Measurements from ENCODE around the gene TAAR5.
"Not testable (repeated sequence)": the region's sequence is repeated elsewhere in the genome, so short reads cannot be mapped to it uniquely, and the experiment has no call there.

Gene TAAR5, protein sequence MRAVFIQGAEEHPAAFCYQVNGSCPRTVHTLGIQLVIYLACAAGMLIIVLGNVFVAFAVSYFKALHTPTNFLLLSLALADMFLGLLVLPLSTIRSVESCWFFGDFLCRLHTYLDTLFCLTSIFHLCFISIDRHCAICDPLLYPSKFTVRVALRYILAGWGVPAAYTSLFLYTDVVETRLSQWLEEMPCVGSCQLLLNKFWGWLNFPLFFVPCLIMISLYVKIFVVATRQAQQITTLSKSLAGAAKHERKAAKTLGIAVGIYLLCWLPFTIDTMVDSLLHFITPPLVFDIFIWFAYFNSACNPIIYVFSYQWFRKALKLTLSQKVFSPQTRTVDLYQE

DNA sequence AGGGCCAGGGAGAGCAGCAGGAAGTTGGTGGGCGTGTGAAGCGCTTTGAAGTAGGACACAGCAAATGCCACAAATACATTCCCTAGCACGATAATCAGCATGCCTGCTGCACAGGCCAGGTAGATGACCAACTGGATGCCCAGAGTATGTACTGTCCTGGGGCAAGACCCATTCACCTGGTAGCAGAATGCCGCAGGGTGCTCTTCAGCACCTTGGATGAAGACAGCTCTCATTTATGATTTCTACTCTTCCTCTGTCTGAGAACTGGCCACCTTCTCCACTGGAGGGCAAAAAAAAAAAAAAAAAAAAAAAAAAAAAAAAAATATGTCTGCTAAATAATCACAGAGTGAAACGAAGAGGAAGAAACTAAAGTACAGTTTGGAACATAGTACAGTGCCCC, at the start of gene TAAR5:
TSS of gene TAAR5 (minus strand) at position 288 of the 400 bp plus-strand sequence. CDS start at position 233, 55 bp downstream.
- no peak within 1 kb of the TSS for H3K4me3 Mint-ChIP-seq
- H3K27me3 Mint-ChIP-seq, result peaks cover 25% of the 10 kb centered on the region
- no peaks in the 10 kb centered on the region for H3K36me3 Mint-ChIP-seq (ENCODE audit: low read depth)
- H3K9me3 Mint-ChIP-seq, result no peaks in the 10 kb centered on the region
- no peak within 1 kb of the TSS for H3K27ac Mint-ChIP-seq
- no peak for DNase-seq
- H3K4me1 Mint-ChIP-seq (ENCODE audit: low read depth), result no peaks in the 10 kb centered on the region

DNA sequence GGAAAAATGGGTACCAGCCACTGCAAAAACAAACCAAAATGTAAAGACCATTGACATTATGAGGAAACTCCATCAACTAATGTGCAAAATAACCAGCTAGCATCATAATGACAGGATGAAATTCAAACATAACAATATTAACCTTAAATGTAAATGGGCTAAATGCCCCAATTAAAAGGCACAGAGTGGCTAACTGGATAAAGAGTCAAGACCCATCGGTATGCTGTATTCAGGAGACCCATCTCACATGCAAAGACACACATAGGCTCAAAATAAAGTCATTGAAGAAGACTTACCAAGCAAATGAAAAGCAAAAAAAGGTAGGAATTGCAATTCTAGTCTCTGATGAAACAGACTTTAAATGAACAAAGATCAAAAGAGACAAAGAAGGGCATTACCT, 47.6 kb upstream of the TAAR5 start:
- not testable (repeated sequence) for H3K27ac Mint-ChIP-seq; H3K36me3 Mint-ChIP-seq (ENCODE audit: low read depth); H3K9me3 Mint-ChIP-seq; H3K4me3 Mint-ChIP-seq; H3K4me1 Mint-ChIP-seq (ENCODE audit: low read depth); DNase-seq
- H3K27me3 Mint-ChIP-seq, result peaks cover 40% of the 10 kb centered on the region

DNA sequence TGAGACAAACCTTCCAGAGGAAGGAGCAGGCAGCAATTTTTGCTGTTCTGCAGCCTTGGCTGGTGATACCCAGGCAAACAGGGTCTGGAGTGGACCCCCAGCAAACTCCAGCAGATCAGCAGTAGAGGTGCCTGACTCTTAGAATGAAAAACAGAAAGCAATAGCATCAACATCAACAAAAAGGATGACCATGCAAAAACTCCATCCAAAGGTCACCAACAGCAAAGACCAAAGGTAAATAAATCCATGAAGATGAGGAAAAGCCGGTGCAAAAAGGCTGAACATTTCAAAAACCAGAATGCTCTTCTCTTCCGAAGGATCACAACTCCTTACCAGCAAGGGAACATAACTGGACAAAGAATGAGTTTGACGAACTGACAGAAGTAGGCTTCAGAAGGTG, 46.4 kb upstream of the TAAR5 start:
- H3K4me3 Mint-ChIP-seq; DNase-seq; H3K9me3 Mint-ChIP-seq; H3K27ac Mint-ChIP-seq; H3K36me3 Mint-ChIP-seq (ENCODE audit: low read depth); H3K4me1 Mint-ChIP-seq (ENCODE audit: low read depth): not testable (repeated sequence)
- peaks cover 40% of the 10 kb centered on the region for H3K27me3 Mint-ChIP-seq

DNA sequence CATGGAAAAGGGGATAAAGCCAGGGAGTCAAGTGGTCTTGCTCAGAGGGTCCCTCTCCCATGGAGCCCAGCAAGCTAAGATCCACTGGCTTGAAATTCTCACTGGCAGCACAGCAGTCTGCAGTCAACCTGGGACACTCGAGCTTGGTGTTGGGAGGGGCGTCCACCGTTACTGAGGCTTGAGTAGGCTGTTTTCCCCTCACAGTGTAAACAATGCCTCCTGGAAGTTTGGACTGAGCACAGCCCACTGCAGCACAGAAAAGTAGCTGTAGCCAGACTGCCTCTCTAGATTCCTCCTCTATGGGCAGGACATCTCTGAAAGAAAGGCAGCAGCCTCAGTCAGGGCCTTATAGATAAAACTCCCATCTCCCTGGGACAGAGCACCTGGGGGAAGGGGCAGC, 45.7 kb upstream of the TAAR5 start:
- H3K27me3 Mint-ChIP-seq, result peaks cover 40% of the 10 kb centered on the region
- not testable (repeated sequence) for DNase-seq; H3K27ac Mint-ChIP-seq; H3K36me3 Mint-ChIP-seq (ENCODE audit: low read depth); H3K4me1 Mint-ChIP-seq (ENCODE audit: low read depth); H3K4me3 Mint-ChIP-seq; H3K9me3 Mint-ChIP-seq

DNA sequence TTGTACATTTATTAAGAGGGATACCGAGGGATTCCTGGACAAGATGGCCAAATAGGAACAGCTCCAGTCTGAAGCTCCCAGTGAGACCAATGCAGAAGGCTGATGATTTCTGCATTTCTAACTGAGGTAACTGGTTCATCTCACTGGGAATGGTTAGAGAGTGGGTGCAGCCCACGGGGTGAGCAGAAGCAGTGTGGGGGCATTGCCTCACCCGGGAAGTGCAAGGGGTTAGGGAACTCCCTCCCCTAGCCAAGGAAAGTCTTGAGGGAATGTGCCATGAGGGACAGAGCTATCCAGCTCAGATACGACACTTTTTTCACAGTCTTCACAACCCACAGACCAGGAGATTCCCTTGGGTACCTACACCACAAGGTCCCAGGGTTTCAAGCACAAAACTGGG, 45.3 kb upstream of the TAAR5 start:
- Mint-ChIP-seq H3K36me3 (ENCODE audit: low read depth) (no peaks in the 10 kb centered on the region), H3K4me1 (ENCODE audit: low read depth) (no peaks in the 10 kb centered on the region), H3K9me3 (no peaks in the 10 kb centered on the region), H3K27me3 (peaks cover 40% of the 10 kb centered on the region), H3K27ac (no peak overlapping the region), H3K4me3 (no peak overlapping the region)
- DNase-seq, result no peak

DNA sequence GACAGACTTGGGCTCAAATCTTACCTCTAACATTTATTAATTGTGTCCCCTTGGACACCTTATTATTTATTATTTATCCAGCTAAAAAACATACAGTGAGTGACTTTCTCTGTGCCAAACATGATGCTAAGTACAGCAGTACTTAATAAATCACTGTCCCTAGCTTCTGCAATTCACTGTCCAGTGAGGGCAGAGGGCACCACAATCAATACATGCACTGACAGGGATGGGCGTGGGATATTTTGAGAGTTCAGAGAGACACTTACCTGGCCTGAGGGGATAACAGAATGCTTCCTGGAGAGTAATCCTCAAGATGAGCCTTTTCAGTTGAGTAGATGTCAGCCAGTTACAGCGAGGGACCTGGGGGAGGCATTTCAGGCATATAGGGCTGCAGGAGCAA, 43.8 kb upstream of the TAAR5 start:
- H3K9me3 Mint-ChIP-seq, result no peaks in the 10 kb centered on the region
- no peak for DNase-seq
- no peaks in the 10 kb centered on the region for H3K4me1 Mint-ChIP-seq (ENCODE audit: low read depth)
- H3K27ac Mint-ChIP-seq, result no peak overlapping the region
- H3K36me3 Mint-ChIP-seq (ENCODE audit: low read depth), result no peaks in the 10 kb centered on the region
- H3K4me3 Mint-ChIP-seq, result no peak overlapping the region
- peaks cover 42% of the 10 kb centered on the region for H3K27me3 Mint-ChIP-seq

DNA sequence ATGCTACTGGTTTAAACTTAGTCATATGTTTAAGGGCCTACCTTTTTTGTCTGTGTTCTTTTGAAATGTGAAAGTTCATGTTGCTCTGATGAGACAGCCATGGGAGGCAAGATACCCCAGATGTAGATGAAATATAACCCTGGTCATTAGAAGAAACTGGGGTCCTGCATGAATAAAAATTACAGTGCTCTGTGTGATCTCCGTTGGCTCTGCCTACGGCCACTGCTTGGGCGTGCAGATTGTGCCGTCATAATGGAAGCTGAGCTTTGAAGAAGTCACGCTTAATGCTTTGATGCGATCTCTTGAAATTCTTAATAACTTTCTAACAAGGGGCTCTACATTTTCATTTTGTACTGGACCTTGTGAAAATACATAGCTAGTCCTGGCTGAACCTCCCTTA, 34.6 kb upstream of the TAAR5 start, which contains the start of gene TAAR2:
TSS of gene TAAR2 (minus strand) at position 101 of the 400 bp plus-strand sequence. CDS start at position 101, 0 bp downstream.
- no peak within 1 kb of the TSS for H3K4me3 Mint-ChIP-seq
- no peak within 1 kb of the TSS for H3K27ac Mint-ChIP-seq
- DNase-seq, result no peak
- H3K27me3 Mint-ChIP-seq, result peaks cover 42% of the 10 kb centered on the region
- H3K9me3 Mint-ChIP-seq, result peaks cover 3% of the 10 kb centered on the region
- H3K36me3 Mint-ChIP-seq (ENCODE audit: low read depth), result no peaks in the 10 kb centered on the region
- no peaks in the 10 kb centered on the region for H3K4me1 Mint-ChIP-seq (ENCODE audit: low read depth)

DNA sequence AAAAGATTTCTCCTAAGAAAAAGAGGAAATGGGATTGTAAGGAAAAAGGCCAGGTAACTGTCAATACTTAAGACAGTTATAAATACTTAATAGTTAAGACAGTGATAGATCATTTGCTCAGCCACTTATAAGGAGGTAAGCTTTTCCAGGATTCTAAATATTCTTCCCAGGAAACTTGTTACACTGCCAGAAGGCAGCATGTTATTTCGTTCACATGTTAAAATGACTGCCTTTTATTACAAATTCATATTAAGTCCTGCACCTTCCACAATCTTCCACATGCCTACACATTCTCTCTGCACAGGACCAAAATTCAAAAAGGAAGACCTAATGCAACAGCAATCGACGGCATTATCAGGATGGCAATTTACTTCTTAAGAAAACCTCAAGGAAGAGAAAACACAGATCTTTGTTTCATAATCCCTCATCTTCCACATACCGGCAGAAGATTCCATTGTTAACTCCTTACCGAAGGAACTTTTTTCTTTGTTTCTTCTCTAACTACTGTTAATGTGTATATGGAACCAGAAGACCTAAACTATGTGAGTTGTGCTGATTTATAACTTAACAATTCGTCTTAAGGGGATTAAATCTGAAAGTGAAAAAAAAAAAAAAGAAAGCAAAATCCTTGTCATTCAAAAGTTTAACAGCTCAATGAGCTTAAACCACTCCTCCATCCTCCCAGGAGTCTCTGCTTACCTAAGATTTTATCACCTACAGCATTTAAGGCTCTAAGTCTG, 33.7 kb upstream of the TAAR5 start:
- no peak overlapping the region for H3K4me3 Mint-ChIP-seq
- no peaks in the 10 kb centered on the region for H3K4me1 Mint-ChIP-seq (ENCODE audit: low read depth)
- H3K9me3 Mint-ChIP-seq, result peaks cover 3% of the 10 kb centered on the region
- no peaks in the 10 kb centered on the region for H3K36me3 Mint-ChIP-seq (ENCODE audit: low read depth)
- peaks cover 37% of the 10 kb centered on the region for H3K27me3 Mint-ChIP-seq
- no peak overlapping the region for H3K27ac Mint-ChIP-seq
- no peak for DNase-seq

DNA sequence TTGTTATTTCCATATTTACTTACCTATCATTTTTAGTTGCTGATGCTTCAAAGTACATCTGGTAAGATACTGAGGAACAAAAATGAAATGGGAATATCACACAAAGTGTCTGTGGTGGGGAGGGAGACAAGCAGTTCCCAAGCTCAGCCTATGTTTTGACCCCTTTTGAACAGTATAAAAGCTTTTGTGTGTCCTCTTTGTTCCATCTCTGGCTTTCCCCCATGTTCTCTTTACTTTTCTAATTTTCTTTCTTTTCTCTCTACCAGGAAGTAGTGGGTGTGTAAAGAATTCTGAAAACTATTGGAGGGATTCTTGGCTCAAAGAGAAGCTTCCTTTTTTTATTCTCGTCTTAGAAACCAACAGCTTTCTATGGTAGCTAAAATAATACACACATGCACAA, 27.1 kb upstream of the TAAR5 start:
- Mint-ChIP-seq H3K27me3 (peaks cover 17% of the 10 kb centered on the region), H3K27ac (no peak overlapping the region), H3K4me3 (no peak overlapping the region), H3K9me3 (no peaks in the 10 kb centered on the region), H3K36me3 (ENCODE audit: low read depth) (no peaks in the 10 kb centered on the region), H3K4me1 (ENCODE audit: low read depth) (peaks cover 6% of the 10 kb centered on the region)
- no peak for DNase-seq

DNA sequence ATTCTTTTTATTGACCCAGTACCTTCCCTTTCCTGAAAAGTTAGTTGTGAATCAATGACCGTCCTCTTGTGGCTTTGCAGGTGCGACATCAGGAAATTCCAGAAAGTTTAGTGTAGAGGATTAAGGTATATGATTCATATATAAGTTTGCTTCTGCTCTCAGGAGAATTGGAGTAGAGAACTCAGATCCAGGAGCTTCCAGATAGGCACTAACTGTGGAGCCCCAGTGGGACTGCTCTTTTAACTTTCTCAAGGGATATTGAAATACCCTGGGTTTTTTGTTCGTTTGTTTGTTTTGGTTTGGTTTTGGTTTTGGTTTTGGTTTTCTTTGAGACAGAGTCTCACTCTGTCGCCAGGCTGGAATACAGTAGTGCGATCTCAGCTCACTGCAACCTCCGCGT, 25.0 kb upstream of the TAAR5 start:
- Mint-ChIP-seq H3K4me3 (peak overlapping the region; percentile 40), H3K27ac (no peak overlapping the region), H3K27me3 (peaks cover 15% of the 10 kb centered on the region), H3K36me3 (ENCODE audit: low read depth) (no peaks in the 10 kb centered on the region), H3K9me3 (no peaks in the 10 kb centered on the region), H3K4me1 (ENCODE audit: low read depth) (peaks cover 6% of the 10 kb centered on the region)
- no peak for DNase-seq

DNA sequence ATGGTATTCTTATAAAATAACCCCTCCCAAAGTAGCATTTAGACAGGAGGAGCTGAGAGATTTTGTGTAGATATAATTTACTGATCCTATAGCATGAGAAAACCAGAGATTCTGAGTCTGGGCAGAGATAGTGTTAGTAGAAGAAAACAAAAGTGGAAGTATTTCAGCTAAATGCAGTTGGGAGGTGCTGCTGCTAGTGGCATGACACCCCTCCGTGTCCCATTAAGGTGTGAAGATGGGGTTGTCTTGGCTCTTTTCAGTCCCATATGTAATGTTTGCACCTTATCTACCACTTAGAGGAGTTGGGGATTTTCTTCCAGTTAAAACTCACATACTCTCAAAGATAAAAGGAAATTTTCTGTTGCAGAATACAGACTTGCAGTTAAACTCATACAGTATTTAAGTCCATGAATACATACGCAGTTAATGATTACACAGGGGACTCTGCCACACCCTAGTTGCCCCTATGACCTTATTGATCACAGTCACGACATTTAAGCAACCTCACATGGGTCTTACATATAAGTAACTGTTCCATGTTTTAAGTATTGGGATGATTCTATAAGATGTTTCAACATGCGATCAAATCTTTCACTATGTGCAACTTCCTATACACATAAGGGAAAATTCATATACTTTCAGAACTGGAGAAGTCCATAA, 23.0 kb upstream of the TAAR5 start:
- Mint-ChIP-seq H3K4me1 (ENCODE audit: low read depth) (peaks cover 6% of the 10 kb centered on the region), H3K27me3 (peaks cover 12% of the 10 kb centered on the region), H3K27ac (no peak overlapping the region), H3K4me3 (no peak overlapping the region), H3K36me3 (ENCODE audit: low read depth) (no peaks in the 10 kb centered on the region), H3K9me3 (no peaks in the 10 kb centered on the region)
- no peak for DNase-seq

DNA sequence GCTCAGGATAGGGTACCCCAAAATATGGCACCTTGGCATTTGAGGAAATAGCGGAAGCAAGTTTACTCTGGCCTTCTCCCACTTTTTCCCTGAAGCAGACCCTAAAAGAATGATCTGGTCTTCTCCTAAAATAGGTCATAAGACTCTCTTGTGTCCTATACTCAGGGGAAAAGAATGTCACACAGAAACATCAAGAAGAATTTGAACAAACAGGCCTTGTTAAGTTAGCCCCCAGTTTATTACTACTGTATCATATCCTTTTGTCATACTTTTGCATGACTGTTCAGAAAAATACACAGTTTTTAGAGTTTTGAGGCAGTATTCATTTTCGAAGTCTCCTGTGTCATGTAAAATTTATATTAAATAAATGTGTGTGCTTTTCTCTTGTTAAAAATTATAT, 22.1 kb upstream of the TAAR5 start:
- Mint-ChIP-seq H3K27ac (no peak overlapping the region), H3K4me3 (no peak overlapping the region), H3K4me1 (ENCODE audit: low read depth) (peaks cover 6% of the 10 kb centered on the region), H3K27me3 (peaks cover 3% of the 10 kb centered on the region), H3K9me3 (no peaks in the 10 kb centered on the region), H3K36me3 (ENCODE audit: low read depth) (no peaks in the 10 kb centered on the region)
- no peak for DNase-seq

DNA sequence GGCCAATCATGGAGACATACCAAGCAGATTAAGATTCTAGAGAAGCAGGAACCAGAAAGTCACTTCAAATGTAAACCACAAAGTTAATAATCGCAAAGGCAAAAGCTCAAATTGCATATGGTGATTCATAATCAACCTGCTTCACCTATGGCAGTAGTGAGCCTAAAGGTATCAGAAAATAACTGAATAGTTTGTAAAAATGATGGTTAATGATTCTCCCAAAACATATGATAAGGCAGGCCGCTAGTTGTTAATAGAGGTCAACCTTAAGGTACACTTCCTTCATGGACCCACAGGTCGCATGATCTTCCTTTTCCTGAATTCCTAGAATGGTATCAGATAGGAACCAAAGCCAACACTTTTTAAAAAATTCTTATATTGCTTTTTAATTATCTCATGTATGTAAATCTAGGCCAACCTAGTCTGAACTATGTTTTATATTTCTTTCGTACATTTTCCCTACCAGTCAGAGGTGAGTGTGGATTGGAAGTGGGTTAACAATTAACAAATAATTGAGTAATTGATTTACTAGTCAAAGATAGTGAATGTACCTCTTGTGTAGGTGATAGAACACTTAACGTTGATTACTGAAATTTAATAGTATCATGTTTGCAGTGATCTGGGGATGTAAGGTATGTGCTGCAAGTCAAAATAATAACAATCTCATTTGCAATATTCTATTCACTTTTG, 18.1 kb upstream of the TAAR5 start:
- H3K27ac Mint-ChIP-seq, result no peak overlapping the region
- peaks cover 6% of the 10 kb centered on the region for H3K27me3 Mint-ChIP-seq
- peaks cover 3% of the 10 kb centered on the region for H3K4me1 Mint-ChIP-seq (ENCODE audit: low read depth)
- H3K36me3 Mint-ChIP-seq (ENCODE audit: low read depth), result no peaks in the 10 kb centered on the region
- DNase-seq, result no peak
- no peak overlapping the region for H3K4me3 Mint-ChIP-seq
- no peaks in the 10 kb centered on the region for H3K9me3 Mint-ChIP-seq

DNA sequence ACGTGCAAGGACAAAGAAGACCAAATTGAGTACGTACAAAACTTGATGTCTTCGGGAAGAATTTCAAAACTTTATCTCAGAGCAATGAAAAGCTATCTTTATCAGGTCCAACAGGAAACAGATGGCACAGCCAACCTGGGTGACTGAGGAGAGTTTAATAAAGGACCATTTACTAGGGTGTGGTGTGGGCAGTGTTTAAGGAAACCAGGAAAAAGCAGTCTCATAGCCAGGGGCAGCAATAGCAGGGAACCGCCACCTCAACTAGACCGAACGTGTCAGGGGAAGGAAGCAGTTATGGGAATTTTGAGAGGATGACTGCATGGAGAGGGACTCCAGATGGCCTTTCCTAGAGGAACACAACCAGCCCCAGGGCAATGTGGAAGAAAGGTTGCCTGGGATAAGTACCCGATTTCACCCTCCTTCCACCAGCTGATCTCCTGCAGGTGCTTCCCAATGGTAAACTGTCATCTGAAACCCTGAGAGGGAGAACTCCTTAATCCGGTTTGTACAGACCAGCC, 15.2 kb upstream of the TAAR5 start:
- Mint-ChIP-seq H3K27me3 (peaks cover 11% of the 10 kb centered on the region), H3K27ac (no peak overlapping the region), H3K4me1 (ENCODE audit: low read depth) (no peaks in the 10 kb centered on the region), H3K9me3 (no peaks in the 10 kb centered on the region), H3K36me3 (ENCODE audit: low read depth) (no peaks in the 10 kb centered on the region), H3K4me3 (no peak overlapping the region)
- no peak for DNase-seq

Data from activated T-cell treated with anti-CD3 and anti-CD28 coated beads, Interleukin-2, amount 50 U/mL, for 24 hours (primary cell).